ENCODE results near the gene HIPK4. TPM values are rescaled to one million over a fixed set of nuclear protein-coding genes. Genes with fewer than 3 reads are reported as not detected.

The HIPK4 gene
- total and polyA plus RNA-seq, 2 experiments from 2014 or later, result 0.21 to 0.52 TPM

- TF ChIP-seq ZNF462 (CRISPR knock-in tag; IDR thresholded peaks at IDR 0.05) (no peak), ZNF114 (CRISPR knock-in tag; IDR thresholded peaks at IDR 0.05) (no peak), POLR2AphosphoS5 (IDR thresholded peaks at IDR 0.05; ENCODE audit: low read depth) (no peak), EZH2phosphoT487 (IDR thresholded peaks at IDR 0.05; ENCODE audit: unreplicated experiment) (no peak), EZH2 (IDR thresholded peaks at IDR 0.05; ENCODE audit: low read depth, unreplicated experiment) (no peak), ETS1 (IDR thresholded peaks at IDR 0.05) (no peak), CTCF (conservative IDR thresholded peaks at IDR 0.05; ENCODE audit: low read depth in 2 of 2) (no peak), JUNB (IDR thresholded peaks at IDR 0.05; ENCODE audit: unreplicated experiment) (no peak)
Observed at GRCh38 chr19:40414542-40415535, 24.9 kb upstream of the HIPK4 start (continued).
